SHP77 (cell line): ENCODE data around the gene SECISBP2.

Source experiments
- DNase-seq, 2 experiments: peaks; one replicate each; lab custom pipeline; 2025; lab: John Stamatoyannopoulos, UW

Gene SECISBP2

DNA sequence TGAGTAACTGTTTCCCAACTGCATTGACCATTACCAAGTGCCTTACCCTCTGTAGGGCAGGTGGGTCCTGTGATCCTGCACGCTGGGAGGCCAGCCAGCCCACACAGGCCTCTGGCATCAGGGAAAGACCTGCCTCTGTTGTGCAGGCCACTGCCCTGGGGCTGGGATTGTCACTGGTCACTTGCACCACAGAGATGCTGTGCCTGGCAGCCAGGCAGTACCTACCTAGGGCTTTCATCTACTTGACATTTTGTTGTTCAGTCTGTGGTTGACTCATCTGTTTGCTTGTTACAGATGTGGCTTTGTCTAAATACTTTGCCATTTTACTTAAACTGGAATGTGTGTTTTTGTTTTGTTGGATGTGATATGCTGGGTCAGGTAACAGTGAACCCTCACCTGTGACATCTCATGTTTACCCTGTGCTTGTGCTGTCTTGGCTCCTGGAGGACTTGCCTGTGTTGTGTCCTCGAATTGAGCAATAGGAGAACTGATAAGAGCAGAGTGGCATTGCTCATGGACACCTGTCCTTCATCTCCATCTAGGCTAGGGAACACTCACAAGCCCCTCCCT lies 32.8 kb downstream of the SECISBP2 start:
- DNase-seq: no peak

GRCh38 chr9:89351584-89352300 lies 33.4 kb downstream of the SECISBP2 start:
- no peak for DNase-seq

DNA sequence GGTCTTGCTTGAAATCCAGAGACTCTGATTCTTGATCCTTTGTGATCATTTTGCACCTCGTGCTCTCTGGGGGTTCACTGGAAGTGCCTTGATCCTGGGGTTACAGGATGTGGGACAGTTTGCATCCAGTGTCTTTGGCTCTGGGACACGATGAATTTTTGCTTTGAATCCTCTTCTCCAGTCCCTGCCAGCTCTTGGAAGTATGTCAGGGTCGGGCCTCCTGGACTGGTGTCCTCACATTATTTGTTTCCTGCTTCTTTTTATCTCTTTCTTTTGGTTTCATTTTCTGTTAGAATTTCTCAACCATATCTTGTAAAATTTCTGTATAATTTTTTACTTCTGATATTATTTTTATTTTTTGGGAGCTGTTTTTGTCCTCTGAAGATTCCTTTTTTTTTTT lies 34.2 kb downstream of the SECISBP2 start:
- no peak for DNase-seq

GRCh38 chr9:89352874-89353649 lies 34.8 kb downstream of the SECISBP2 start:
- DNase-seq: no peak

DNA sequence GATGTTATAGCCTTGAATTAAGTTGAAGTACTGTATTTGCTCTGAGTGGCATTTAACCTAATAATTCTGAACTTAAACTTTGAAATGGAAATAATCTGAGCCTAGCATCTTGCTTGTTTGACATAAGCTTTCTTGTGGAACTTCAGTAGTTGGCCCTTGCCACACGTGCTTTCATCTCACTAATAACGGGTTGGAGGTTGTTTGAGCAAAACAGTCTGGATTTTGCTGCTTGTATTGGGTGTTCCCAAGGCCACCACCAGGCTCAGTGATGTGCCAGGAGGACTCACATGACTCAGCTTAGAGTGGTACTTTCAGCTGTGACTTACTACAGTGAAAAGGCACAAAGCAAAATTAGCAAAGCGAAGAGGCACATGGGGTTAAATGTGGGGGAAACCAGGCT lies 35.7 kb downstream of the SECISBP2 start:
- DNase-seq: no peak

DNA sequence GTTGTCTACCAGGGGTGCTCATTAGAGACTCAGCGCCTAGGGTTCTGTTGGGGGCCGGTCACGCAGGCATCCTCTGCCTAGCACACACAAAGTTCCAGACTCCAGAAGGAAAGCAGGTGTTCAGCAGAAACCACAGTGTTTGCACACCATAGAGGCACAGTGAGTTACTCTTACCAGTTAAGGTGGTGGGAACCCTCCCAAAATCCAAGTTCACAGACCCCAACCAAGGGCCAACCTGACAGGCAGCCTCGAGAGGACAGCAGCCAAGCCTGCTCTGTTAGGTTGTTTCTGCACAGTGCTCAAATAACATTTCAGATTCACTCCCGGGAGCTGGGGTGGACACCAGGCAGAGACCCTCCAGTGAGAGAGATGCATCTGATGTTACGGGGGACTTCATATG lies 36.2 kb downstream of the SECISBP2 start:
- DNase-seq: no peak

DNA sequence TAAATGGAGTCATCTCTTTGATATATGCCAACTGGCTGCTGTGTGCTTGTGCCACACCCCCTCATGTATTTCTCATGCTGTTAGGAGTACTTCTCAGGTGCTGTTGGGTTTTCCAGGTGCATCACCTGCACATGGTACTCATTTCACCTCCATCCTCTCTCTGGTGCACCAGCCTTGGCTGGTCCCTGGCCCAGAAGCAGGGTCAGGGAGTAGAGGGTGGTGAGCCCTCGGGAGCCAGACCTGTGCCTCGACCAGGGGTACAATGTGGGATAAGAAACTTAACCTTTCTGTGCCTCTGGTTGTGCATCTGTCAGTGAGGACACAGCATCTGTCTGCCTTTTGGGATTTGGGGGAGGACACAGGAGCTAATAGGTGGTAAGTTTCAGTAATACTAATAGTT lies 38.5 kb downstream of the SECISBP2 start:
- no peak for DNase-seq

GRCh38 chr9:89357331-89358197 lies 39.3 kb downstream of the SECISBP2 start:
- DNase-seq: no peak

DNA sequence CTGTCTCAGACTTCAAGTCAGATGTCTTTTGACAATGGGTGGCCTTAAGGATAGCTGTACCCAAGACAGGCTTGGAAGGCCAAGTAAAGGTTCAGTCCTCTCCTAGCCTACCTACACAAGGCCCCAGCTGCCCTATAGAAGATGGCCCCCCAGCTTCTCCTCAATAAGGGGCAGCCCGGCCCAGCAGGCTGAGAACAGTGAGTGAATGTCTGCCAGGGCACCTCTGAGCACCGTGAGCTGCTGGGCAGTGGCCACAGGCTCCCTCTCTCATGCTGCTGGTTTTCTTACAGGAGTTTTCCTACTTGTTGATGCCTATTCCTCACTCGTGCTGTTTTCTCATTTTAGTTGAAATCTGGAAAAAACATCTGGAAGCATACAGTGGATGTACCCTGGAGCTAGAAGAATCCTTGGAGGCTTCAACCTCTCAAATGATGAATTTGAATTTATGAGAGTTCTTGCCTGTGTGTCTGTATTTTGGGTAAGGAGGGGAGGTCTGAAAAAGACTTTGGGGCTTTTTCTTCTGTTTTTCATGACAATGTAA lies 40.1 kb downstream of the SECISBP2 start:
- no peak for DNase-seq

DNA sequence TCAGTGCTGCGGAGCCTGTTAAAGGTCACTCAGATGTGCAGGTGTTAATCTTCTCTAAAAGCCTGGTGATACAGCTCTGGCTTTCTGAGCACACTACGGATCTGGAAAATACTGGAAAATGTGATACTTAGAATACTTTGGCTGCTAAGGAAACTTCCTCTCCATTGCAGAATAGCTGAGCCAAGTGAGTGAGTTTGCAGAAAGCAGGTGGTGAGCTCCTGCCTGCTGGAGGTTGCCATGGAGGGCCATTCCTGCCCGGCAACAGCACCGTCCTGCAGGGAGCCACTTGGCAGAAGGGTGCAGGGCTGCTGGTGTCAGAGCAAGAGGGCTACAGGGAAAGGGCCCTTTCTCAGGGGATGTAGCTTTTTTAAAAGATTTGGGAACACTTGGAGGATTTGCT lies 40.7 kb downstream of the SECISBP2 start:
- peak; percentile 20 to 40 for DNase-seq

DNA sequence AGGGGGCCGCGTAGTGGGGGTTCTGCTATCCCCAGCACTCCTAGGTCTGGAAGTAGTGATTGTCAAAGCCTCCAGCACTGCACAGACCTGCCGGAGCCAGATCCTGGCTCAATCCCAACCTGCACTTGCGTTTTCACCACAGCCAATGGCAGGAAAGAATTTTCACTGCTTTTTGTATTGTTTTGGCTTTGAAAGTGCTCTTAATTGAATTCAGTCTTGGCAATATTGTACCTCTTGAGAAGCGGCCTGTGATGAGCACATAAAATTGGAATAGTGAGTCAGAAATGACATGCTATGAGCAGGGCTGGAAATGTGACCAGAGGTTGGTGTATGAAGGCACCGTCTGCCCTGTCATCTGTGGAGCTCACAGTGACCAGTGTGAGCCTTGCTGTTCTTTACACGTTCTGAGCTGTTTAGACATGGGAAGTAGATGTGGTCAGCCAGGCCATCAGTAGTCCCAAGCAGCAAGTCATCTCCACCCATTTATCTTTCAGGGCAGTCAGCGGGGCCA lies 41.5 kb downstream of the SECISBP2 start:
- no peak for DNase-seq

GRCh38 chr9:89360465-89360864 lies 42.2 kb downstream of the SECISBP2 start:
- DNase-seq: peak; percentile 13 to 22

- no peak for DNase-seq
Observed at GRCh38 chr9:89361031-89361430, 42.7 kb downstream of the SECISBP2 start.

- DNase-seq: no peak
Observed at GRCh38 chr9:89361816-89362646, 43.7 kb downstream of the SECISBP2 start.

- no peak for DNase-seq
Observed at GRCh38 chr9:89362647-89363310, 44.5 kb downstream of the SECISBP2 start.

- DNase-seq: no peak
Observed at GRCh38 chr9:89363311-89363670, 45.0 kb downstream of the SECISBP2 start.

DNA sequence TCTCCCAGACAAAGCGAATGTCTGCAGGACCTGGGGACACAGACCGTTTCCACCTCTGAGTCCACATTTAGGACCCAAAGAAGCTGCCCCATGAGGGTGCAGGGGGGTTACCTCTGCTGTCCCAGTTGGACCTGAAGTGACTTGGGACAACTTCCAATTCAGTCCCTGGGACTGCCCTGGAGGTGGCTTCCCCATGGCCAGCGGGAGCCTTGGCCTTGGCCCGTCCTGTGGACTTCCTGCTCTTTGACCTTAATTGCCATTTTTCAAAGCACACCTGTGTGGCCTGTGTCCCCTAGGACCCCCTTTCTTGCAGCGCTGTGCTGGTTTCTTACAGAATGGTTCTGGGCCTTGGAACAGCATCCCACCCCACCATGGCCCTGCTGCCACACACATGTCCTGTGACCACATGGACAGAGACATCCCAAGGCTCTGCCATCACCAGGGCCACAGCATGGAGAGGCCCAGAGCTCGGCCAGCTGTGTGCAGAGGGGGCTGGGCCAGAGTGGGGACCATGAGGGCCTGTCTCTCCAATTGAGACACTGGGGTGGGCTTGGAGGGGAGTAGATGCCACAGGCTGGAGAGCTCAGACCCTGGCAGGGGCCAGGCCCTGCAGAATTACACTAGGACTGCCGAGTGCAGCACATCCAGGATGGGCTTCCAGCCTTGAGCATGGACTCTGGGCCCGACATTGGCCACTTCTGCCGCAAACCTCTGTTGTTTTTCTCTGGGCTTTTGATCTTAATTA lies 45.8 kb downstream of the SECISBP2 start:
- no peak for DNase-seq

- no peak for DNase-seq
Observed at GRCh38 chr9:89364666-89365531, 46.6 kb downstream of the SECISBP2 start.

DNA sequence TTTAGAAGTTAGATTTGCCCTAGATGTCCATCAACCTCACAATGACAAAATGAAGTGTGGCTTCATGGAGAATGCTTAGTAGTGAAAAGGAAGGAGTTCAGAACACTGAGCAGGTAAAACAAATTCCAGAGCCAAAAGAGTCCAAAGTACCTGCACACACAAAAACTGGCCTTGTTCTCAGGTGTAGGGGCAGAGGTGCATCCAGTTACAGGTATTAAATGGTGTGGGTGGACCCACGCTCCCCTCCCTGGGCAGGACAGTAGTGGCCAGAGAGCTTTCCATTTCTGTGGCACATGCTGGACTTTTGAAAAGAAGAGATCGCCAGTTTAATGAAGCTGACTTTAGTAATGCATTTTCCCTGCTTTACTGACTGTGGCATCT lies 47.2 kb downstream of the SECISBP2 start:
- no peak for DNase-seq
